ENCODE results near the gene FBLN7. TPM values are rescaled to one million over a fixed set of nuclear protein-coding genes. Genes with fewer than 3 reads are reported as not detected.
"Not testable (repeated sequence)": the region's sequence is repeated elsewhere in the genome, so short reads cannot be mapped to it uniquely, and the experiment has no call there.

FBLN7 gene
- total RNA-seq, 1 donor from 2014 or later, result not detected

DNA sequence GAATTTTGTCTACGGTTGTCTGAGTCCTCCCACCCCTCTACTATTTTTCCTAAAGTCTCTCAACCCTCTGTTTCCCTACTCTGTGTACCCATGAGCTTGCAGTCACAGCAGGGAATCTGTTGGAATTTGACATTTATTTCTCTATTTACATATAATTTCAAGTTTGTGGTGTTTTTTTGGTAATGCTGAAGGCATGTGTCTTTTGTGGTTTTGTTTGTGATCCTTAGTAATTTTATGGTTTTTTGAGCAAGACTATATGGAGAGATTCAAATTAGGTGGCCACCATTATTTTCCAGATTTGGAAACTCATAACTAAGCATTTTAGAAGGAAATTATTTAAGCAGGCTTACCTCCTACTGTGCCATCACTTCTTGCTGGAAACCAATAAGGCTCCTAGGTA, 27.2 kb upstream of the FBLN7 start:
- Histone ChIP-seq H3K27ac (ENCODE audit: low read depth, low read length) (no peak overlapping the region), H3K9me3 (ENCODE audit: insufficient read depth, low read depth, low read length) (peaks cover 3% of the 10 kb centered on the region), H3K79me2 (ENCODE audit: insufficient read depth, low read length) (no peaks in the 10 kb centered on the region), H3K9ac (ENCODE audit: low read length) (no peak overlapping the region), H3K4me2 (ENCODE audit: low read length) (no peak overlapping the region), H3K4me3 (ENCODE audit: insufficient read depth, low read depth, low read length) (no peak overlapping the region), H3K4me1 (ENCODE audit: insufficient read depth, low read length) (no peaks in the 10 kb centered on the region), H3K27me3 (ENCODE audit: insufficient read depth, low read length) (no peaks in the 10 kb centered on the region), H4K20me1 (ENCODE audit: insufficient read depth, low read length) (peaks cover 4% of the 10 kb centered on the region), H2AFZ (ENCODE audit: low read depth, low read length) (no peak overlapping the region), H3K36me3 (ENCODE audit: insufficient read depth, low read length) (peaks cover 40% of the 10 kb centered on the region)
- Mint-ChIP-seq H3K4me1 (ENCODE audit: low read depth, unreplicated experiment) (no peaks in the 10 kb centered on the region), H3K36me3 (ENCODE audit: low read depth, unreplicated experiment) (peaks cover 43% of the 10 kb centered on the region), H3K27ac (ENCODE audit: unreplicated experiment) (no peak overlapping the region), H3K9me3 (ENCODE audit: unreplicated experiment) (peaks cover 10% of the 10 kb centered on the region), H3K4me3 (ENCODE audit: unreplicated experiment) (no peak overlapping the region), H3K27me3 (ENCODE audit: low read depth, unreplicated experiment) (no peaks in the 10 kb centered on the region)
- TF ChIP-seq EZH2 (IDR thresholded peaks at IDR 0.05; ENCODE audit: insufficient read depth, low read length), result no peak
- TF ChIP-seq, protein P1, sequence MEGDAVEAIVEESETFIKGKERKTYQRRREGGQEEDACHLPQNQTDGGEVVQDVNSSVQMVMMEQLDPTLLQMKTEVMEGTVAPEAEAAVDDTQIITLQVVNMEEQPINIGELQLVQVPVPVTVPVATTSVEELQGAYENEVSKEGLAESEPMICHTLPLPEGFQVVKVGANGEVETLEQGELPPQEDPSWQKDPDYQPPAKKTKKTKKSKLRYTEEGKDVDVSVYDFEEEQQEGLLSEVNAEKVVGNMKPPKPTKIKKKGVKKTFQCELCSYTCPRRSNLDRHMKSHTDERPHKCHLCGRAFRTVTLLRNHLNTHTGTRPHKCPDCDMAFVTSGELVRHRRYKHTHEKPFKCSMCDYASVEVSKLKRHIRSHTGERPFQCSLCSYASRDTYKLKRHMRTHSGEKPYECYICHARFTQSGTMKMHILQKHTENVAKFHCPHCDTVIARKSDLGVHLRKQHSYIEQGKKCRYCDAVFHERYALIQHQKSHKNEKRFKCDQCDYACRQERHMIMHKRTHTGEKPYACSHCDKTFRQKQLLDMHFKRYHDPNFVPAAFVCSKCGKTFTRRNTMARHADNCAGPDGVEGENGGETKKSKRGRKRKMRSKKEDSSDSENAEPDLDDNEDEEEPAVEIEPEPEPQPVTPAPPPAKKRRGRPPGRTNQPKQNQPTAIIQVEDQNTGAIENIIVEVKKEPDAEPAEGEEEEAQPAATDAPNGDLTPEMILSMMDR (IDR thresholded peaks at IDR 0.05; ENCODE audit: insufficient read depth, low read depth, low read length), result no peak
- DNase-seq (ENCODE audit: low read depth) (no peak), FAIRE-seq (no peak)

DNA sequence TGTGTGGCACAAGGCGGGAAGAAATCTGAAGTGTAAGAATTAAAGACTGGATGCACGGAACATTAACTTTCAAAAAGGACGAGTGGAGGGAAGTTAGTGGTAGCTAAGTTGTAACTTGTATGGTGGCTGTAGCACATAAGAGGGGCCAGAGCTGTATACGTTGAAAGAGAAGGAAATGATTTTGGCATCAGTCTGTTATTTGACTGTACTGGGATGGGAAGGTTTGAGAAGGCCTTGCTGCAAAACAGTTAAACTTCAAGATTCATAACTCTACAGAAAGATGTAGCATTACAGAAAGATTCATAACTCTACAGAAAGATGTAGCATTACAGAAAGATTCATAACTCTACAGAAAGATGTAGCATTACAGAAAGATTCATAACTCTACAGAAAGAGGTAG, 24.8 kb upstream of the FBLN7 start:
- not testable (repeated sequence) for H3K4me1 ChIP-seq (ENCODE audit: insufficient read depth, low read length); H3K27ac ChIP-seq (ENCODE audit: low read depth, low read length); DNase-seq (ENCODE audit: low read depth); H3K27ac Mint-ChIP-seq (ENCODE audit: unreplicated experiment); H4K20me1 ChIP-seq (ENCODE audit: insufficient read depth, low read length); H3K4me1 Mint-ChIP-seq (ENCODE audit: low read depth, unreplicated experiment); H3K4me3 Mint-ChIP-seq (ENCODE audit: unreplicated experiment); H3K4me2 ChIP-seq (ENCODE audit: low read length); FAIRE-seq; H3K27me3 ChIP-seq (ENCODE audit: insufficient read depth, low read length); H3K9me3 ChIP-seq (ENCODE audit: insufficient read depth, low read depth, low read length); H3K4me3 ChIP-seq (ENCODE audit: insufficient read depth, low read depth, low read length); H3K79me2 ChIP-seq (ENCODE audit: insufficient read depth, low read length); H3K9ac ChIP-seq (ENCODE audit: low read length); H3K27me3 Mint-ChIP-seq (ENCODE audit: low read depth, unreplicated experiment); H2AFZ ChIP-seq (ENCODE audit: low read depth, low read length)
- peaks cover 10% of the 10 kb centered on the region for H3K9me3 Mint-ChIP-seq (ENCODE audit: unreplicated experiment)
- H3K36me3 Mint-ChIP-seq (ENCODE audit: low read depth, unreplicated experiment), result peaks cover 39% of the 10 kb centered on the region
- peaks cover 30% of the 10 kb centered on the region for H3K36me3 ChIP-seq (ENCODE audit: insufficient read depth, low read length)

DNA sequence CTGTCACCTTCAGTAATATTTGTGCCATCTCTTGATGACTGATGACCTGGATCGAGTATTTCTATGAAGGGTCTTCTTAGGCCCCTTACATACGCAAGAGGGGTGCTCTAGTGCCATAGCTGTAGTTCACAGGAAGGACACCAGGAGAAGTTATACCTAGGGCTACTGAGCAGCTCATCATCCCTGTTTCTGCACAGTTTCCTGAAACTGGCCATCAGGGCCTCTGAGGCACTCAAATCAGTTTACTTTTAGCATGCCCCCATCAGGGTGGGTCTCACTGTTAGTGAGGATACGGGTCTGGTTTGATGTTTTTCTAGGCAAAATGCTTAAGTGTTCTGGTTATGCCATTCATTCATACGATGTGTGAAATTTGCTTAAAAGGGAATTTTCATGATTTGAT, 20.0 kb upstream of the FBLN7 start:
- Histone ChIP-seq H3K4me1 (ENCODE audit: insufficient read depth, low read length) (no peaks in the 10 kb centered on the region), H3K9ac (ENCODE audit: low read length) (no peak overlapping the region), H3K79me2 (ENCODE audit: insufficient read depth, low read length) (no peaks in the 10 kb centered on the region), H3K4me3 (ENCODE audit: insufficient read depth, low read depth, low read length) (no peak overlapping the region), H3K9me3 (ENCODE audit: insufficient read depth, low read depth, low read length) (no peaks in the 10 kb centered on the region), H2AFZ (ENCODE audit: low read depth, low read length) (no peak overlapping the region), H4K20me1 (ENCODE audit: insufficient read depth, low read length) (peaks cover 11% of the 10 kb centered on the region), H3K4me2 (ENCODE audit: low read length) (no peak overlapping the region), H3K27me3 (ENCODE audit: insufficient read depth, low read length) (no peaks in the 10 kb centered on the region), H3K36me3 (ENCODE audit: insufficient read depth, low read length) (peaks cover 8% of the 10 kb centered on the region), H3K27ac (ENCODE audit: low read depth, low read length) (no peak overlapping the region)
- no peaks in the 10 kb centered on the region for H3K4me1 Mint-ChIP-seq (ENCODE audit: low read depth, unreplicated experiment)
- H3K27ac Mint-ChIP-seq (ENCODE audit: unreplicated experiment), result no peak overlapping the region
- peaks cover 11% of the 10 kb centered on the region for H3K36me3 Mint-ChIP-seq (ENCODE audit: low read depth, unreplicated experiment)
- H3K27me3 Mint-ChIP-seq (ENCODE audit: low read depth, unreplicated experiment), result no peaks in the 10 kb centered on the region
- H3K9me3 Mint-ChIP-seq (ENCODE audit: unreplicated experiment), result peaks cover 1% of the 10 kb centered on the region
- TF ChIP-seq, protein P1 (IDR thresholded peaks at IDR 0.05; ENCODE audit: insufficient read depth, low read depth, low read length), result no peak
- no peak for TF ChIP-seq EZH2 (IDR thresholded peaks at IDR 0.05; ENCODE audit: insufficient read depth, low read length)
- no peak overlapping the region for H3K4me3 Mint-ChIP-seq (ENCODE audit: unreplicated experiment)
- no peak for FAIRE-seq
- DNase-seq (ENCODE audit: low read depth), result no peak

All from astrocyte (in vitro differentiated cells and primary cell).